ENCODE measurements around the gene CACNG7.

Gene CACNG7

GRCh38 chr19:53870485-53870844 lies 38.6 kb upstream of the CACNG7 start:
- no peaks in the 10 kb centered on the region for H3K36me3 ChIP-seq (ENCODE audit: insufficient read depth)
- H3K4me2 ChIP-seq = no peak overlapping the region
- no peak overlapping the region for H3K9ac ChIP-seq
- no peaks in the 10 kb centered on the region; the same call in 1 of the 2 replicates for H3K27me3 ChIP-seq (ENCODE audit: insufficient read depth, low read depth)
- H3K4me3 ChIP-seq (IDR thresholded peaks at IDR 0.05; ENCODE audit: insufficient read depth, low read depth, low read length) = no peak overlapping the region
- H3K4me1 ChIP-seq (ENCODE audit: low read depth, poor library complexity, severe bottlenecking) = no peaks in the 10 kb centered on the region
- no peaks in the 10 kb centered on the region for H3K79me2 ChIP-seq (ENCODE audit: insufficient read depth, low read depth)
- H3K27ac ChIP-seq = no peak overlapping the region
- no peaks in the 10 kb centered on the region for H4K20me1 ChIP-seq (ENCODE audit: insufficient read depth)
- H2AFZ ChIP-seq (ENCODE audit: low read depth) = no peak overlapping the region
- TF ChIP-seq, protein P1, sequence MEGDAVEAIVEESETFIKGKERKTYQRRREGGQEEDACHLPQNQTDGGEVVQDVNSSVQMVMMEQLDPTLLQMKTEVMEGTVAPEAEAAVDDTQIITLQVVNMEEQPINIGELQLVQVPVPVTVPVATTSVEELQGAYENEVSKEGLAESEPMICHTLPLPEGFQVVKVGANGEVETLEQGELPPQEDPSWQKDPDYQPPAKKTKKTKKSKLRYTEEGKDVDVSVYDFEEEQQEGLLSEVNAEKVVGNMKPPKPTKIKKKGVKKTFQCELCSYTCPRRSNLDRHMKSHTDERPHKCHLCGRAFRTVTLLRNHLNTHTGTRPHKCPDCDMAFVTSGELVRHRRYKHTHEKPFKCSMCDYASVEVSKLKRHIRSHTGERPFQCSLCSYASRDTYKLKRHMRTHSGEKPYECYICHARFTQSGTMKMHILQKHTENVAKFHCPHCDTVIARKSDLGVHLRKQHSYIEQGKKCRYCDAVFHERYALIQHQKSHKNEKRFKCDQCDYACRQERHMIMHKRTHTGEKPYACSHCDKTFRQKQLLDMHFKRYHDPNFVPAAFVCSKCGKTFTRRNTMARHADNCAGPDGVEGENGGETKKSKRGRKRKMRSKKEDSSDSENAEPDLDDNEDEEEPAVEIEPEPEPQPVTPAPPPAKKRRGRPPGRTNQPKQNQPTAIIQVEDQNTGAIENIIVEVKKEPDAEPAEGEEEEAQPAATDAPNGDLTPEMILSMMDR (conservative IDR thresholded peaks at IDR 0.05; ENCODE audit: low read depth, low read length) = no peak

DNA sequence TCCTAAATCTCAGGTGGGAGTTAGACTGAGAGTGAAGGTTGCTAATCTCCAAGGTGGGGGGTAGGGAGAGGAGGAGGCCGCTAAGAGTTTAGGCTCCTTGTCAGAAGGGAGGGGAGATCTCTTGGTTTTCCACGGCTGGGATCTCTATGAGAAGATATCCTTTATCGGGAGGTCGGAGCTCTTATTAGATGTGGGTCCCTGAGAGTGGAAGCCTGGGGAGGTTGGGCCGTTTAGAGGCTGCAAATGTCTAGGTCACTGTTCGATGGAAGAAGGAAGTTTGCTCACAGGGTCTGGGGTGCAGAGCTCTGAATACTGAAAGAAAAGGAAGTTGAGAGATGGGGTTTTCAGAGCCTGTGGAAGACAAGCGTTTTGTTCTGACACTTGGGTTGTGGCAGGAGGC lies 37.6 kb upstream of the CACNG7 start:
- Histone ChIP-seq H3K4me1 (ENCODE audit: low read depth, poor library complexity, severe bottlenecking) (no peaks in the 10 kb centered on the region), H3K27me3 (ENCODE audit: insufficient read depth, low read depth) (no peaks in the 10 kb centered on the region), H3K36me3 (ENCODE audit: insufficient read depth) (no peaks in the 10 kb centered on the region), H2AFZ (ENCODE audit: low read depth) (no peak overlapping the region), H3K27ac (no peak overlapping the region), H3K9ac (no peak overlapping the region), H4K20me1 (ENCODE audit: insufficient read depth) (no peaks in the 10 kb centered on the region), H3K4me2 (no peak overlapping the region), H3K4me3 (IDR thresholded peaks at IDR 0.05; ENCODE audit: insufficient read depth, low read depth, low read length) (no peak overlapping the region), H3K79me2 (ENCODE audit: insufficient read depth, low read depth) (no peaks in the 10 kb centered on the region)
- TF ChIP-seq, protein P1 (conservative IDR thresholded peaks at IDR 0.05; ENCODE audit: low read depth, low read length) = no peak

DNA sequence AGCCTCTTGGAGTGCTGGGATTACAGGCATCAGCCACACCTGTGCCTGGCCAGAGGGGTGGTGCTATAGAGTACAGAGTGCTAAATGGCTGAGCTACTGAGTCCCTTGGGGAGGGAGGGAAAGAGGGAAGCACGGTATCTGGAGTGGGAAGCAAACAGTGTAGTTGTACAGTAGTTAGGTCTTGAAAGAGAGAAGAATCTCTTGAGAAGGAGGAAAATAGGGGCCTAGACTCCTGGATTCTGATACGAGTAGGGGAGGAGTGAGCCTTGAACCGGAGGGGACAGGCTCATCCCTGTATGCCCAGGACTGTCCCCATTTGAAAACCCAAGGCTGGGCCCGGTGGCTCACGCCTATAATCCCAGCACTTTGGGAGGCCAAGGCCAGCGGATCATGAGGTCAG lies 36.3 kb upstream of the CACNG7 start:
- Histone ChIP-seq H3K79me2 (ENCODE audit: insufficient read depth, low read depth) (no peaks in the 10 kb centered on the region), H3K27me3 (ENCODE audit: insufficient read depth, low read depth) (no peaks in the 10 kb centered on the region), H3K36me3 (ENCODE audit: insufficient read depth) (no peaks in the 10 kb centered on the region), H3K4me1 (ENCODE audit: low read depth, poor library complexity, severe bottlenecking) (no peaks in the 10 kb centered on the region), H4K20me1 (ENCODE audit: insufficient read depth) (no peaks in the 10 kb centered on the region), H3K4me2 (no peak overlapping the region), H3K4me3 (IDR thresholded peaks at IDR 0.05; ENCODE audit: insufficient read depth, low read depth, low read length) (no peak overlapping the region), H3K27ac (no peak overlapping the region), H3K9ac (no peak overlapping the region), H2AFZ (ENCODE audit: low read depth) (no peak overlapping the region)
- TF ChIP-seq, protein P1 (conservative IDR thresholded peaks at IDR 0.05; ENCODE audit: low read depth, low read length) = no peak

- Histone ChIP-seq H2AFZ (ENCODE audit: low read depth) (no peak overlapping the region), H3K4me3 (IDR thresholded peaks at IDR 0.05; ENCODE audit: insufficient read depth, low read depth, low read length) (no peak overlapping the region), H3K4me2 (no peak overlapping the region), H3K36me3 (ENCODE audit: insufficient read depth) (no peaks in the 10 kb centered on the region), H4K20me1 (ENCODE audit: insufficient read depth) (no peaks in the 10 kb centered on the region), H3K27me3 (ENCODE audit: insufficient read depth, low read depth) (0 out of 2 replicates have a peak, but pooled peaks cover 5% of the 10 kb centered on the region), H3K27ac (no peak overlapping the region), H3K9ac (no peak overlapping the region), H3K79me2 (ENCODE audit: insufficient read depth, low read depth) (no peaks in the 10 kb centered on the region), H3K4me1 (ENCODE audit: low read depth, poor library complexity, severe bottlenecking) (no peaks in the 10 kb centered on the region)
- TF ChIP-seq, protein P1 (conservative IDR thresholded peaks at IDR 0.05; ENCODE audit: low read depth, low read length) = no peak
Observed at GRCh38 chr19:53873773-53874605, 35.1 kb upstream of the CACNG7 start.

Data from KMS-11 (cell line).